Measurements from ENCODE around the gene SYT8. TPM values are rescaled to one million over a fixed set of nuclear protein-coding genes. Genes with fewer than 3 reads are reported as not detected.
"Not testable (repeated sequence)": the region's sequence is repeated elsewhere in the genome, so short reads cannot be mapped to it uniquely, and the experiment has no call there.

Gene SYT8, protein sequence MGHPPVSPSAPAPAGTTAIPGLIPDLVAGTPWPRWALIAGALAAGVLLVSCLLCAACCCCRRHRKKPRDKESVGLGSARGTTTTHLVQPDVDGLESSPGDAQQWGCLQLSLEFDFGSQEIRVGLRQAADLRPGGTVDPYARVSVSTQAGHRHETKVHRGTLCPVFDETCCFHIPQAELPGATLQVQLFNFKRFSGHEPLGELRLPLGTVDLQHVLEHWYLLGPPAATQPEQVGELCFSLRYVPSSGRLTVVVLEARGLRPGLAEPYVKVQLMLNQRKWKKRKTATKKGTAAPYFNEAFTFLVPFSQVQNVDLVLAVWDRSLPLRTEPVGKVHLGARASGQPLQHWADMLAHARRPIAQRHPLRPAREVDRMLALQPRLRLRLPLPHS
- 22.4 TPM for total RNA-seq

DNA sequence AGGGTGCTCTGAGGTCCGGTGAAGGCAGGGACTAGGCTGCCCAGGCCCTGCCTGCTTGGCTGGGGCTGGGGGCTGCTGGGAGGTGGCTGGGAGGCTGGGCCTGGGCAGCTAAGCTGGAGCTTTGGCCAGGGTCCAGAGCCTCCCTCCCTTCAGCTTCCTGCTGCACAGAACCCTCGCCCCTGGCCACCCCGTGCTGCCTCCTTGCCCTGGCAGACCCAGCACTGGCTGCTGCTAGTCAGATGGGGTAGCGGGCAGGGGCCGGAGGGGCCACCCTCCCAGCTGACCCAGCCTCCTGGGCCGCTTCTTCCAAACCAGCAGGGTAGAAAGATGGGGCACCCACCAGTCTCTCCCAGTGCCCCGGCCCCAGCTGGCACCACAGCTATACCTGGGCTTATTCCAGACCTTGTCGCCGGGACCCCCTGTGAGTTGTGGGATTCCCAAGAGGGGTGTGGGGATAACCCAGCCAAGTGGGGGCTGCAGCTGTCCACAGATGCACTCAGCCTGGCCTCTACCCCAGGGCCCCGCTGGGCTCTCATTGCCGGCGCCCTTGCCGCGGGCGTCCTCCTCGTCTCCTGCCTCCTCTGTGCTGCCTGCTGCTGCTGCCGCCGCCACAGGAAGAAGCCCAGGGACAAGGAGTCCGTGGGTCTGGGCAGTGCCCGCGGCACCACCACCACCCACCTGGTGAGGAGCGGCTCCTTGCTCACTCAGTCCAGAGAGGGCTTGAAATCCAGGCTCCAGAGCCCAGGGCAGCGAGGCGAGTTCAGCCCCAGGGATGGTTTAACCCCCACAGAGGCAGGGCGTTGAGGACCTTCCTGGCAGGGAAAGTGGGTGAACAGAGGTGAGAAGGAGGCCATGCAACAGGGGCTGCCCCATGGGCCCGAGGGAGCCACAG is at the start of gene SYT8:
SYT8 (plus strand) TSS at position 212 of the 892 bp plus-strand sequence; CDS start at position 328, 116 bp downstream.
- ATAC-seq: peak; percentile 2

- no peak for ATAC-seq
These were observed 48.9 kb upstream of the SYT8 start for GRCh38 chr11:1785749-1786413.

- ATAC-seq: no peak
These were observed 48.3 kb upstream of the SYT8 start for GRCh38 chr11:1786466-1786865.

- ATAC-seq: no peak
These were observed 42.9 kb upstream of the SYT8 start for GRCh38 chr11:1791912-1792311.

- ATAC-seq: no peak
These were observed 42.3 kb upstream of the SYT8 start for GRCh38 chr11:1792461-1792860.

GRCh38 chr11:1793081-1793480 is 41.7 kb upstream of the SYT8 start:
- ATAC-seq: no peak

- ATAC-seq: peak; percentile 93
These were observed 38.3 kb upstream of the SYT8 start for GRCh38 chr11:1796413-1797011.

DNA sequence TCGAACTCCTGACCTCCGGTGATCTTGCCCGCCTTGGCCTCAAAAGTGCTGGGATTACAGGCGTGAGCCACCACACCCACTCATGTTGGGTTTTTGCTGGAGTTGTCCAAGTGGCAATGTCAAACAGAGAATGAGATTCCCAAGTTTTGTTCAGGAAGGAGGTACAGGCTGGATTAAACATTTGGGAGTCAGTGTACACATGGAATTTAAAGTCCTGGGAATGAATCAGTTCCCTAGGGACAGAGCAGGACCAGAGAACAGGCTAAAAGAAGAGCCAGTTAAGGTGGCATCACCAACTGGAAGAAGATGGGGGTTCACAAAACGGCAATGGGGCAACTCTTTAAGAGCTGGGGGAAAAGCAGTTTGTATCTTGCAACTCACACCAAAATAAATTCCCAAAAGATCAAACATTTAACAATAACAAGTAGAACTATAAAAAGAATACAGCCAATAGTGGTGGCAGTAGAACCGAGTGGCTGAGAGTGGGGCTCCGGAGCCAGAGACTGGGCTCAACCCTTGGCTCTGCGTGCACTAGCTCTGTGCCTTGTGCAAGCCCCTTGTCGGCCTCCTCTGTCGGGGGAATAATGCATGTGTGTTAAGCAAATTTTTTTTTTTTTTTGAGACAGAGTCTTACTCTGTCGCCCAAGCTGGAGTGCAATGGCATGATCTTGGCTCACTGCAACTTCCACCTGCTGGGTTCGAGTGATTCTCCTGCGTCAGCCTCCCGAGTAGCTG is 37.2 kb upstream of the SYT8 start:
- no peak for ATAC-seq

- ATAC-seq: peak; percentile 38
These were observed 31.5 kb upstream of the SYT8 start for GRCh38 chr11:1803246-1803645.

- ATAC-seq: not testable (repeated sequence)
These were observed 30.8 kb upstream of the SYT8 start for GRCh38 chr11:1803835-1804519.

DNA sequence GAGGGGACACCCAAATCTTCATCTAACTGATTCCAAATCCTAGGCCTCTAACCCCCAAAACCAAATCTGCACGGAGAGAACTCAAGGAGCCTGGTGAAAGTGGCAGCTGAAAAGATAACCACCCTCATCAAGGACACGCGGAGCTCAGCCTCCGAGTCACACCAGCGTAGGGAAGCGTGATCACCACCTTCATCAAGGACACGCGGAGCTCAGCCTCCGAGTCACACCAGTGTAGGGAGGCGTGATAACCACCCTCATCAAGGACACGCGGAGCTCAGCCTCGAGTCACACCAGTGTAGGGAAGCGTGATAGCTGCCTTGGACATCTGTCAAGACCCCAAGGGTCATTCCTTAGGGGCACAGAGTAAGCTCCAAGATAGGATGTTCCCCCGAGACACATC is 29.3 kb upstream of the SYT8 start:
- no peak for ATAC-seq

- ATAC-seq: no peak
These were observed 27.4 kb upstream of the SYT8 start for GRCh38 chr11:1807264-1807995.

GRCh38 chr11:1810761-1811160 is 24.0 kb upstream of the SYT8 start:
- ATAC-seq: no peak

DNA sequence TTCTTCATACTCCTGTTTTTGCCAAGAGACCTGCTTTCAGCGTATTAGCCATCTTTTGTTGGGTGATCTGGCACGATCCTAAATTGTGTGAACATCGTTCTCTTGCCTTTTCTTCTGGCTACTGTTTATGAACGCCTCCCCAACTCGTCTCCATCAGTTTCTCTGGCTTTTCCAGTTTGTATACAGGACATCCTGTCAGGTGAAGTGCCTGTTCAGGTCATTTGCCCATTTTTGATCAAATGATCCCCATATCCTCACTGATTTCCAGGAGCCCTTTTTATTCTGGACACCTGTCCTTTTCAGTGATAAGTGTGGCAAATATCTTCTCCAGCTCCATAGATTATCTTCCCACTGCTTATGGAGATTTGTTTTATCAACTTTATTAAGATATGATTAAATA is 22.5 kb upstream of the SYT8 start:
- no peak for ATAC-seq

DNA sequence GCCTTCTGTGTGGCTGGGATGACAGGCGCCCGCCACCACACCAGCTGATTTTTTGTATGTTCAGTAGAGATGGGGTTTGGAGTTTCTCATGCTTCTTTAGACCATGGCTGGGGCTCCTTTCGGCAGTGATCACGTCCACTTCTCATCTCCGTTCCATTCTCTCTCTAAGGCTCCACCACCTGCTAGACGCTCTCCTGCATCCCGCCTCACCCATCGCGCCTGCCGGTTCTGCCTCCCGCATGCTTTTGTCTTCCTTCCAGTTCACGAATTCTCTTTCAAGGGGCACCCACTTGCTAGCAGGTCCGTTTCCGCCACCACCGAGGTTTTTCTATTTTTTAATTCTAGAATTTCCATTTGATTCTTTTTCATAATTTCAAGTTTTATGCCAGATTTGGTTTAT is 22.0 kb upstream of the SYT8 start:
- no peak for ATAC-seq

GRCh38 chr11:1813356-1813755 is 21.4 kb upstream of the SYT8 start:
- not testable (repeated sequence) for ATAC-seq

- ATAC-seq: no peak
These were observed 20.1 kb upstream of the SYT8 start for GRCh38 chr11:1814691-1815090.

GRCh38 chr11:1815311-1815710 is 19.5 kb upstream of the SYT8 start:
- ATAC-seq: no peak

DNA sequence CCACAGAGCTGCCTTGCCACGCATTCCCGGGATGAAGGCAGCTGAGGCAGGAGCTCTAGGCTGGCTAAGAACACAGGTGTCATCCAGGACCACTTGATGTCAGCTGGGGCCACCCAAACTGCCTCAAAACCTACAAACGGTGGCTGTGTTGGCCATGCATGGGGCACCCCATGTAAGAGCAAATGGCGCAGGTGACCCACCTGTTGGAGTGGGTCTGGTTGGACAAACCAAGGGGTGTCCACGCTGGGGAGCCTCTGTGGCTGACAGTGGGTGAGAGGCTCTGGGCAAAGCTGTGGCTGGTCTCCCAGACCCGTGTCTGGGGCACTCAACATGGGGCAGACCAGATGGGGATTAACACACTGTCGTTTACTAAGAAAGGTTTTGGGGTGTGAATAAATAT is 19.0 kb upstream of the SYT8 start:
- ATAC-seq: no peak

DNA sequence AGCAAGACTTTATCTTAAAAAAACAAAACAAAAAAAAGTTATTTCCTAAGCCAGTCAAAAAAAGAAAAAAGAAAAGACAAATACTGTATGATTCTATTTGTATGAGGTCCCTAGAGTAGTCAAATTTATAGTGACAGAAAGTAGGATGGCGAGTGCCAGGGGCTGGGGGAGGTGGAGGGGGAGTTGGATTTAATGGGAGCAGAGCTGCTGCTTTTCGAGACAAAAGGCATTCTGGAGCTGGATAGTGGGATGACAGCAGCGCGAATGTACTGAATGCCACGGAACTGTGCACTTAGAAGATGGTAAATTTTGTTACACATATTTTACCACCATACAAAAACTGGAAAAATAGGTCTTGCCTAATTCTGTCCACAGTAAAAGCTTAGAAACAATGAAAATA is 17.8 kb upstream of the SYT8 start:
- no peak for ATAC-seq

GRCh38 chr11:1817511-1817910 is 17.3 kb upstream of the SYT8 start:
- ATAC-seq: peak; percentile 75

Measured in esophagus mucosa (tissue), 1 donor.